HG03280 (cell line): ENCODE data around the gene ERVFRD-1.
"Not testable (repeated sequence)": the region's sequence is repeated elsewhere in the genome, so short reads cannot be mapped to it uniquely, and the experiment has no call there.

Source experiments
- ATAC-seq: cut with Tn5 transposase; IDR thresholded peaks from one replicate; pipeline ENCODE4 v1.9.1; 2021; ENCODE audit warnings: mild to moderate bottlenecking, moderate library complexity; ENCODE audit not compliant: unreplicated experiment

Gene ERVFRD-1

DNA sequence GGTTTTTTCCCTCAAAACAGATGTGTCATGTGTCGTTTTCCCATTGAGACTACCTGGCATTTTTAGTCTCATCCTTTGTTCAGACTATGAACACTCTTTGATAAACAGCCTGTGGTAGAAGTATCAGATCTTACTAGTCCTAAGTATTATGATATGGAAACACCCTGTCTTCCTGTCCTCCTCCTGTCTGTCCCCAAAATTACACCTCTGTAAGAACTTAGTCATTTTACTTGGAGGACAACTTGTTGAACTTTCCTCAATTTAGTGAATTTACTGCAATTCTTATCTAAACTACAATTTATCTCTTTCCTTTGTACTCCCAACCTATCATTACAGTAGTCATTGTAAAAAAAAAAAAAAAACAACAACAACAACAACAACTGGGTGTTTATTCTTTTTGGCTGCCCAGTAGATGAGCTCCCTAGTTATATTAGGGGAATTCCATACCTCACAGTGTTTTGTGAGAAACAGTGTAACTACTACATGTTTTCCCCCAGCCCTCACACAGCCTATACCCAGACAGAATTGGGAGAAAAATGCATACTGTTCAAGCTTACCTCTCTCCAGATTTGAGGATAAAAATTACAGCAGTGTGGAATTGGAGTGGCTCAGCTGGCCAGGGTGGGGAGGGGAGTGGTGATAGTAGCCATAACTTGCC lies 18.5 kb upstream of the ERVFRD-1 start:
- no peak for ATAC-seq

DNA sequence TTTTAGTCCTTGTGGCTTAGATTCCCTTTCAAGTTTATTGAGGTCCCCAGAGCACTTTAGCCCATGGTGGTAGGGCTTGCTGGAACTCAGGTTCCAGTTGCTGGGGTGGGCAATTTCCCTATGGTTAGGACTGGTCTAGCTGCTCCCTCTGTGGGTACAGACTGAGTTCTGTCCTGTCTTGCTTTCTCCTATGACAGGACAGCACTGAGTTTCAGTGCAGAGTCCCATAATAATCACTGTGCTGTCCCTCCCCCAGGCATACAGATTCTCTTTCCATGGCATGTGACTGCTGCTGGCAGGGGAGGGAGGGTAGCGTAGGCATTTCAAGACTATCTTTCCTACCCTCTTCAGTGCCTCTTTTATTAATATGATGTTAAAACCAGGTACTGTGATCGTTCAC lies 17.1 kb upstream of the ERVFRD-1 start:
- ATAC-seq = no peak

- no peak for ATAC-seq
Measured at GRCh38 chr6:11126876-11127275, 15.4 kb upstream of the ERVFRD-1 start.

DNA sequence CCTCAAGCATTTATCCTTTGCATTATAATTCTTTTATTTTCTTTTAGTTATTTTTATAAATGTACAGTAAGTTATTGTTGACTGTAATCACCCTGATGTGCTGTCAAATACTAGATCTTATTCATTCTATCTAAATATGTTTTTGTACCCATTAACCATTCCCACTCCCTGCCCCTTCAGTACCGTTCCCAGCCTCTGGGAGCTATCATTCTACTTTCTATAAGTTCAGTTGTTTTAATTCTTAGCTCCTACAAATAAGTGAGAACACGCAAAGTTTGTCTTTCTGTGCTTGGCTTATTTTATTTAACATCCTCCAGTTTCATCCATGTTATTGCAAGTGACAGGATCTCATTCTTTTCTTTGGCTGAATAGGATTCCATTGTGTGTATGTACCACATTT lies 12.5 kb upstream of the ERVFRD-1 start:
- ATAC-seq = no peak

- ATAC-seq = no peak
Measured at GRCh38 chr6:11122380-11122779, 10.9 kb upstream of the ERVFRD-1 start.

DNA sequence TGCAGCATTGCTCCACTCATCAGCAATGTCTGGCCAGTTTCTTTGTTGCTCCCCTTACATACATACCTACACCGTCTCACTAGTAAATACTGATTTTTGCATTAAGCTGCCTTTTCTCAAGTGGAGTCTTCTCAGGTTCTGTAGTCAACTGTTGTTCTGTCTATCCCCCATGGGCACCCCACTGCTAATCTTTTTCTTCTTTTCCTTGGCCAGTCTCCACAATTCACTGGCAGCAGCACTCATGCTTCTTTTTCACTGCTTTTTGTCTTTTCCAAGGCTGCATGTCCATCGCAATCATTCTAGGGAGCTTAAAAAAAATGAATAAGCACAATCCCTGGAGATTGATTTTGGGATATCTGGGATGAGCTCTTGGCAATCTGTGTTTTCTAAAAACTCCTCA lies 10.3 kb upstream of the ERVFRD-1 start:
- ATAC-seq = no peak

- ATAC-seq = no peak
Measured at GRCh38 chr6:11120271-11121005, 8.9 kb upstream of the ERVFRD-1 start.

- not testable (repeated sequence) for ATAC-seq
Measured at GRCh38 chr6:11115808-11116536, 4.4 kb upstream of the ERVFRD-1 start.

GRCh38 chr6:11113038-11113437 lies 1.5 kb upstream of the ERVFRD-1 start:
- no peak for ATAC-seq

GRCh38 chr6:11111769-11112437 lies 378 bp upstream of the ERVFRD-1 start:
- ATAC-seq = no peak

DNA sequence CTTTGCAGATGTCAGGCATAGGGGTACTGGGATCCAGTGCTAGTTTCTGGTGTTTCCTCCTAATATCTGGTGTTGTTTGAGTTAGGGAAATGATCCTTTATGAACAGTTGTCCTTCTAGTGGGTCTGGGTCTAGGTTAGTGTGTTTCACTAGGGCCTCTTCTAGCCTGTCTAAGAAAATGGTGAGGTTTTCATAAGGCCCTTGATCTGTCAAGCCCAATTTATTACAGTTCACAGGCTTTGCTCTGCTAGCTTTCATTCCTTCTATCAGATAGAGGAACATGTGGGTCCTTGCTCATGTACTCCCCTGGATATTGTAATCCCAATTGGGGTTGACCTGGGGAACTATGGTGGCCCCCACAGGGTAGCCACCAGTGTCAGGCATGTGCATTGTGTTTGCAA lies 2.8 kb downstream of the ERVFRD-1 start:
- no peak for ATAC-seq

DNA sequence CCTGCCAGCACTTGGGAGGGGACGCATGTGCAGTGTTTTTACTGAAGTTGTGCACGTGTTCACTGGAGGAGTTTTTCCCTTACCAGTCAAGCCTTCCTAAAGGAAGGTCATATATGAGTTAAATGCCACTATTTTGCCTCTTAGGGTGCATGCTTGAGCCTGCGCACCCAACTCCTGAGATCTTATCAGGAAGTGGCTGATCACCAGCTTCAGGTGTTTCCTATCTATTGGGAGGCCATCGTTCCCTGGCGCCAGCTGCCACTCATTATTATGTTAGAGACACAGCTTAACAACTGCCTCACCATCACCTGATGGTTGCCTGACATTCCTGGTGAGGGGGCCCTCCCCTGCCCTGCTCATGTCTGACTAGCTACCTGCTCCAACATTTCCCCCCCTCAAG lies 8.5 kb downstream of the ERVFRD-1 start:
- no peak for ATAC-seq

GRCh38 chr6:11101417-11101816 lies 10.1 kb downstream of the ERVFRD-1 start:
- no peak for ATAC-seq

DNA sequence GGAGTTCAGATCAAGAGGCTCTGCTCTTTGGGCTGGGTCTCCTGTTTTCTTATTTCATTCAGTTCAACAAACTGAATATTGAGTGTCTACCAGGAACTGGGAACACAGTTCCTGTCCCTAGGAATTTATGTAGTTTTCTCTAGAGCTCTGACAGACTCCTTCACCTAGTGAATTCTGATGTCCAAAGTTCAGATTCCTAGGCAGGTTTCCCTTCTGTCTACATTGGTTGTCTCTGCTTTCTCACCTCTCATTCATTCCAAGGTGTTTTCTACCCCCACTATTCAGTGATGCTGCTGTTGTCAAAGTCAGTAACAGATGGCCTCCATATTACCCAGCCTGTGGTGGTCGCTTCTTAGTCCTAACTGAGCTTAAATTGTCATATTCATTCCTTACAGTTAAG lies 13.5 kb downstream of the ERVFRD-1 start:
- no peak for ATAC-seq

- no peak for ATAC-seq
Measured at GRCh38 chr6:11097476-11097875, 14.0 kb downstream of the ERVFRD-1 start.

DNA sequence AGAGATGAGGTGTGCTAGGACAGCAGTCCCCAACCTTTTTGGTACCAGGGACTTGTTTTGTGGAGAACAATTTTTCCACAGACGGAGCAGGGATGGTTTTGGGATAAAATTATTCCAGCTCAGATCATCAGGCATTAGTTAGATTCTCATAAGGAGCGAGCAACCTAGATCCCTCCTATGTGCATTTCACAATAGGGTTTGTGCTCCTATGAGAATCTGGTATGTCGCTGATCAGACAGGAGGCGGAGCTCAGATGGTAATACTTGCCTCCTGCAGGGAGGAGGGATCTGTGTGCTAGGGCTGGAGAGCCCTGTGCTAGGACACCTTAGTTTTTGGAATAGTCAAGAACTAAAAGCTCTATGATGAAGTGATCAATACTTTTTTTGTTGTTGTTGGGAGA lies 15.4 kb downstream of the ERVFRD-1 start:
- ATAC-seq = no peak

DNA sequence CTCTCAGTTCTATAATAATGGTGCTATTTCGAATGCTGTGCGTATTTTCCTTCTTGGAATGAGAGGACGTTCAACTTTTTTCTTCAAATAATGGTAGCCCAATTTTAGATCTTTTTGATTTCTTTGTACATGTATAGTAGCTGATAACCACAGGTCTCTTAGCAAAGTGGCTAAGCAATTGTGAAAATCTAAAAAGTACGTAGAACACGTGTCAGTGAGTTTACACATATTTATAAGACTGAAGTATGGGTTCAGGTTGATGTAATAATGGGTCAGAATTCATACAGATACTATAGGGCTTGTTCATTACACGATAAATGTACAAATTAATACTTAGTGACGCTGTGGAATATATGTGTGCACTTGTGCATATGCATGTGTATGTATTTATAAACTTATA lies 16.6 kb downstream of the ERVFRD-1 start:
- no peak for ATAC-seq

GRCh38 chr6:11094411-11094851 lies 17.1 kb downstream of the ERVFRD-1 start:
- ATAC-seq = peak; percentile 31

DNA sequence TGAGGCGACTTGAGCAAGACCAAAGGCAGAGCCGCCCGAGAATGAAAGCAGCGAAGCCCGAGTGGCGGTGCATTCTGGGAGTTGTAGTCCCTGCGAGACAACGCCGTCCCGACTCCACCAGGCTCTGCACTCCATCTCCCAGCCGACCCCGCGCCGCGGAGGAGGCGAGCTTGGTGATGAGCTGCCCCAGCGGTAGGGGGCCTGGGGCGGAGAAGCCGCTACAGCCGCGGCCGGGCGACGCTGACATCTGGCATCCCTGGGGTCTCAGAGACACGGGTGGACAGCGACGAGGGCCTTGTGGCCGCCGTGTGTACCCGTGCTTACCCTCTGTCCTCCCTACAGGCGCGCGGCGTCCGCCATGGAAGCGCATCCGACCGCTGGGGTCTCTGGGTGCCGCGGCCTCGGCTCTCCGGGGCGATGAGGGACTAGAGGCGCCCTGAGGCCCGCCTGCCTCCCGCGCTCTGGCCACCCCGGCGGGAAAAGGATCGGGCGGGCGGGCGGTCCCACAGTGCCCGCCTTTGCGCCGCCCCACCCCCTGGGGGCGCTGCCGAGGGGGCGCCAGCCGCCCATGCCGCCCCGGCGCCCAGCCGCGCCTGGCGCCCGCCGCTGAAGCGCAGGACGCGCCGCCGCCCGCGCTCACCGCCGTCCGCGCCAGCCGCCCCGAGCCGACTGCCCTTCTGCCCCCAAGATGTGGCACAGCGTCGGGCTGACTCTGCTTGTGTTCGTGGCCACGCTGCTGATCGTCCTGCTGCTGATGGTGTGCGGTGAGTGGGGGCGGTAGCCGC lies 17.7 kb downstream of the ERVFRD-1 start, which contains the start of gene SMIM13:
Gene SMIM13 (plus strand): TSS at position 209 of the 785 bp plus-strand sequence. CDS start 480 bp downstream, at position 689.
- ATAC-seq = peak; percentile 91

GRCh38 chr6:11093376-11093625 lies 18.2 kb downstream of the ERVFRD-1 start:
- peak; percentile 18 for ATAC-seq
